Activated CD4-positive, alpha-beta T cell treated with anti-CD3 and anti-CD28 coated beads, Interleukin-2, amount 50 U/mL, for 1 hour (primary cell): ENCODE measurements around the gene ZSWIM5.
A peak's percentile ranks its signal among the peaks of the same experiment; 100 is the strongest.
"Not testable (repeated sequence)": the region's sequence is repeated elsewhere in the genome, so short reads cannot be mapped to it uniquely, and the experiment has no call there.

Source experiments
- DNase-seq: peaks from one replicate; pipeline ENCODE4 v3.0.0-alpha.2; 2020

The ZSWIM5 gene

DNA sequence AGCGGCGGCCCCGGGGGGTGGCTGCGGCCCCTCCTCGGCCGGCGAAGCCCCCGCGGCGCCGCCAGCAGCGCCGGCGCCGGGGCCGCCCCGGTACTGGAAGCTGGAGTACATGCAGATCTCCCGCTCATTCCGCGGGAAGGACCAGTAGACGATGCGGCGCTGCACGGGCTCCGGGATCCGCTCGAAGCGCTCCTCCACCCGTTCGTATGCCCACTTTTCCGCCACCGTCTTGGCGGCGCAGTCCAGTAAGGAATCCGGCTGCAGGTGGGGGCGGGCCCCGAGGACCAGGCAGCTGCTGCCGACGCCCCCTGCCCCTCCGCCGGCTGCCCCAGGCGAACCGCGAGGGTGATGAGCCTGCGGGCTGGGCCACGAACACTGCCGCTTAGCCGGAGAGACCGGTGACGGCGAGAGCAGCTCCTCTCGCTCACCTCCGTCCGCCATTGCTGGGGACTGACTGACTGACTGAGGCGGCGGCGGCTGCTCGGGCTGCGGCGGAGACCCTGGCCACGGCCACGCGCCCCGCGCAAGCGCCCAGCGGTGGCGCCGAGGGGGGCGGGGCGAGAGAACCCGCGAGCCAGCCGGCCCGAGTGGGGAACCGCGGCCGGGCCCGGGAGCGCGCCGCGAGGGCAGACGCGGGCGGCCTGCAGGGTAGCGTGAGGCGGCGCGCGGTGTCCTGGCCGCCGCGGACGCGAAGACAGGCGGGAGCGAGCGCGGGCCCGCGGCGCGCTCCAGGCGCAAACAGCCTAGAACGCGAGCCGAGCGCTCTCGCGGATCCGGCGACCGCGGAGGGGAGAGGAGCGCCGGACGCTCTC is at the start of gene ZSWIM5:
ZSWIM5 (minus strand) TSS at position 696 of the 812 bp plus-strand sequence; CDS start at position 441, 255 bp downstream.
- DNase-seq: peak; percentile 65

DNA sequence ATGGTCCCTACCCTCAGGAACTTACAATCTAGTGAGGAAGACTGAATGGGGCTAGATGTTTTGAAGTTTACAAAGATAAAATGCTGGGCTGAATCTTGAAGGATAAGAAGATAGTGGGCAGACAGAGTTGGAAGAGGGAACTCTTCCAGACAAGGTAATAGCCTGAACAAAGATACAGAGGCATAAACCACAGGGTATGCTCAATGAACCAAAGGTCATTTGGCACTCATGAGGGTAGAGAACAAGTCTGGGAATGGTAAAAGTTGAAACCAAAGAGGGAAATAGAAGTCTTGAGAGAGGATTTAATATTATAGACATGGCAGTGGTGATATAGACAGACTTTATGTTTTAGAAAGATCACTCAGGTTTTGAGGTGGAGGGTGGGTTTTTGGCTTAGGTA is 48.1 kb upstream of the ZSWIM5 start:
- no peak for DNase-seq

DNA sequence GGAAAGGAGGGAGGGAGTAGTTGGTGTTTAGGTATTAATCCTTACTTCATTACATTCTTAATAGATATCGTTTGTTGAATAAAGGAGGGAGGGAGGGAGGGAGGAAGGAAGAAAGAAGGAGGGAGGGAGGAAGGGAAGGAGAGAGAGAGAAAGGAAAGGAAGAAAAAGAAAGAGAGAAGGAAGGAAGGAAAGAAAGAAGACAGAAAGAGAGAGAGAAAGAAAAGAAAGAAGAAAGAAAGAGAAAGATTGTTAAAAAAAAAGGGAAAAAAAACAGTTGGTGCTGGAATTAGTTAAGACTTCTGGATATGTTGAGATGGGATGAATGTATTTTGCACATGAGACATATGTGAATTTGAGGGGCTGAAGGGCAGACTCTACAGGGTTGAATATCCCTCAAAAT is 44.1 kb upstream of the ZSWIM5 start:
- no peak for DNase-seq

DNA sequence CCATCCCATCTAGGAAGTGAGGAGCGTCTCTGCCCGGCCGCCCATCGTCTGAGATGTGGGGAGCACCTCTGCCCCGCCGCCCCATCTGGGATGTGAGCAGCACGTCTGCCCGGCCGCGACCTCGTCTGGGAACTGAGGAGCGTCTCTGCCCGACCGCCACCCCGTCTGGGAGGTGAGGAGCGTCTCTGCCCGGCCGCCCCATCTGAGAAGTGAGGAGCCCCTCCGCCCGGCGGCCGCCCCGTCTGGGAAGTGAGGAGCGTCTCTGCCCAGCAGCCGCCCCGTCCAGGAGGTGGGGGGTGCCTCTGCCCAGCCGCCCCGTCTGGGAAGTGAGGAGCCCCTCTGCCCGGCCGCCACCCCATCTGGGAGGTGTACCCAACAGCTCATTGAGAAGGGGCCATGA is 41.6 kb upstream of the ZSWIM5 start:
- not testable (repeated sequence) for DNase-seq

- no peak for DNase-seq
Measured at GRCh38 chr1:45246760-45247159, 40.4 kb upstream of the ZSWIM5 start.

DNA sequence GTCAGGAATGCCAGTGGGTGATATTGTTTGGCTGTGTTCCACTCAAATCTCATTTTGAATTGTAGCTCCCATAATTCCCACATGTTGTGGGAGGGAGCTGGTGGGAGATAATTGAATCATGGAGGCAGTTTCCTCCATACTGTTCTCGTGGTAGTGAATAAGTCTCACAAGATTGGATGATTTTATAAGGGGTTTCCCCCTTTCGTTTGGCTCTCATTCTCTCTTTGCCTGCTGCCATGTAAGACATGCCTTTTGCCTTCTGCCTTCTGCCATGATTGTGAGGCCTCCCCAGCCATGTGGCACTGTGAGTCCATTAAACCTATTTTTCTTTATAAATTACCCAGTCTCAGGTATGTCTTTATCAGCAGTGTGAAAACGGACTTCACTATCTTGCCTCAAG is 40.0 kb upstream of the ZSWIM5 start:
- DNase-seq: not testable (repeated sequence)

DNA sequence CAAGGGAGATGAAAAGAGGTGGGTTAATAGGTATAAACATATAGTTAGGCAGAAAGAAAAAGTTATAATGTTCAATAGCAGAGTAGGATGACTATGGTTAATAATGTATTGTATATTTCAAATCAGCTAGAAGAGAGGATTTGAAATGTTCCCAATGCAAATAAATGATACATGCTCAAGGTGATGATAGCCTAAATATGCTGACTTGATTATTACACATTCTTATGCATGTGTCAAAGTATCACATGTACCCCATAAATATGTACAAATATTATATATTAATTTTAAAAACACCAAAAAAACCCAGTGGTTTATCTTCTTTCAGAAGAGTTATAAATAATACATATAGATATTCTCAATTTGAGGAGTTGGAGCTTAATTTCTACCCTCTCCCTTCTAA is 38.3 kb upstream of the ZSWIM5 start:
- no peak for DNase-seq

DNA sequence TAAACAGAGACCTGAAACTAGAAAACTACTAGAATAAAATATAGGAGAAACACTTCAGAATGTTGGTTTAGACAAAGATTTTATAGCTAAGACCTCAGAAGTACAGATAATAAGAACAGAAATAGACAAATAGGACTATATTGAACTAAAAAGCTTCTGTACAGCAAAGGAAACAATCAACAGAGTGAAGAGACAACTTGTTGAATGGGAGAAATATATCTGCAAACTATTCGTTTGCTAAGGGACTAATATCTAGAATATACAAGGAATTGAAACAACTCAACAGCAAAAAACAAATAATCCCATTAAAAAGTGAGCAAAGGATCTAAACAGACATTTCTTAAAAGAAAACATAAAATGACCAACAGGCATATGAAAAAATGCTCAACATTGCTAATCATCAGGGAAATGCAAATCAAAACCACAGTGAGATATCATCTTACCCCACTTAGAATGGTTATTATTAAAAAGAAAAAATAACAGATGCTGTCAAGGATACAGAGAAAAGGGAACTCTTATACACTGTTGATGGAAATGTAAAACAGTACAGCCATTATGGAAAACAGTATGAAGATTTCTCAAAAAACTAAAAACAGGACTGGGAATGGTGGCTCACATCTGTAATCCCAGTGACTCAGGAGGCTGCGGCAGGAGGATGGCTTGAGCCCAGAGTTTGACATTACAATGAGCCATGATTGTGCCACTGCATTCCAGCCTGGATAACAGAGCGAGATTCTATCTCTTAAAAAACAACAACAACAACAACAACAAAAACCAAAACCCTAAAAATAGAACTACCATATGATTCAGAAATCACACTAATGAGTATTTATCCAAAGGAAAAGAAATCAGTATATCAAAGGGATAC is 37.3 kb upstream of the ZSWIM5 start:
- no peak for DNase-seq

DNA sequence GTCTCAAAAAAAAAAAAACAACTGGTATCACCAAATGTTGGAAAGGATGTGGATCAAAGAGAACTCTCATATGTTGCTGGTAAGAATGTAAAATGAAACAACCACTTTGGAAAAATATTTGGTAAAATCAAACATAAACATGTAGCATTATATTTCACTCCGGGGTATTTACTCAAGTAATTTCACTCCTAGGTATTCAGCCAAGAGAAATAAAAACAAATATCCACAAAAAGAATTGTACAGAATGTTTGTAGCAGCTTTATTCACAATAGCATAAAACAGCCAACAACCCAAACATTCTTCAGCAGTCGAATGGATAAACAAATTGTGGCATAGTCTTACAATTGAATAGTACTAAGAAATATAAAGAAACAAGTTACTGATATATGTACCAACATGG is 32.4 kb upstream of the ZSWIM5 start:
- DNase-seq: no peak

DNA sequence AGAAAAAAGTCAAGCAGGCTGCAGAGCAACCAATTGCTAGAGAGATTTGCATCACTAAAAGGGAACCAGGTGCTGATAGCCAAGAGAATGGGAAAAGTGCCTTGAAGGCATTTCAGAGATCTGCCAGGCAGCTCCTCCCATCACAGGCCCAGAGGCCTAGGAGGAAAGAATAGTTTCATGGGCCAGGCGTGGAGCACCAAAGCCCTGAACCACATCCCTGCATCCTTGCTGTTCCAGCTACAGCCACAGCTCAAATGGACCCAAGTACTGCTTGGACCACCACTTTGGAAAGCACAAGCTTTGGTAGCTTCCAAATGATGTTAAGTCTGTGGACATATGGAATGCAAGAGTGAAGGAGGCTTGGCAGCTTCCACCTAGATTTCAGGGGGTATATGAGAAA is 29.7 kb upstream of the ZSWIM5 start:
- no peak for DNase-seq

- peak; percentile 17 for DNase-seq
Measured at GRCh38 chr1:45230537-45230936, 24.1 kb upstream of the ZSWIM5 start.

- no peak for DNase-seq
Measured at GRCh38 chr1:45225598-45225997, 19.2 kb upstream of the ZSWIM5 start.

DNA sequence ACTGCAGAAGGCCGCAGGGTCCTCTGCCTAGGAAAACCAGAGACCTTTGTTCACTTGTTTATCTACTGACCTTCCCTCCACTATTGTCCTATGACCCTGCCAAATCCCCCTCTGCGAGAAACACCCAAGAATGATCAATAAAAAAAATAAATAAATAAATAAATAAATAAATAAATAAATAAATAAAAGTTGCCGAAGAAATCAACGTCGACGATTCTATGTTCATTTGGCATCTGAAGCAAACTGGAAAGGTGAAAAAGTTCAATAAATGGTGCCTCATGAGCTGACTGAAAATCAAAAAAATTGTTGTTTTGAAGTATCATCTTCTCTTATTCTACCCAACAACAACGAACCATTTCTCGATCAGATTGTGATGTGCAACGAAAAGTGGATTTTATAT is 17.3 kb upstream of the ZSWIM5 start:
- DNase-seq: not testable (repeated sequence)

DNA sequence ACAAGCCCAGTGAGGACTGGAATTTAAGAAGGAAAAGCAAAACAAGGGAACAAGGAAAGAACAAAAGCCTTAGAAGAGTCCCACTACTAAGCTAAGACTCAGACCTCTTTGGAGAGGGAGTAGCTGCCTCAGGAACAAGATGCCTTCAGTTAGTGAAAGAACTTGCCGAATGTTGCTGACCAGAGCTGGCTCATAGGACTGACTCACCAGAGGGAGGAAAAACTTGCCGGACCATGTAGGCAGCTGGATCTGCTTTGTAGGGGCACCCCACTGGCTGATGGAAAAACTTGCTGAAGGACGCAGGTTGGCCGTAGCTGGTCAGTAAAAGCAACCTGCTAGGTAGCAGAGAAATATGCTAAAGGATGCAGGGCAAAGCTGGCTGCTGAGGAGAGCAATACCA is 15.3 kb upstream of the ZSWIM5 start:
- DNase-seq: no peak

GRCh38 chr1:45216861-45217260 is 10.5 kb upstream of the ZSWIM5 start:
- no peak for DNase-seq

DNA sequence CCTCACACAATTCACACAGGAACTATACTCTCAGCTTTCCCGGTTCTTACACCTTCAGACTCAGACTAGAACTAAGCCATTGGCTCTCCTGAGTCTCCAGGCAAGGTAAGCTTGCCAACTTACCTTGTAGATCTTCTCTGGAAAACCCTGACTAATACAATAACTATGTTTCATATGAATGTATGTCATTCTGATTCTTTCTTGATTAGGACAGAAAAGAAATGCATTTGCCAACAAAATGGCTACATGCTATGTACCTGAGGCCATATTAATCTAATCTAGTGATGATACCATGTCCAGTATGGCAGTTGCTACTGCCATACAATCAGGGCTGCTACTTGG is 9.8 kb upstream of the ZSWIM5 start:
- no peak for DNase-seq

- DNase-seq: no peak
Measured at GRCh38 chr1:45215485-45216199, 9.2 kb upstream of the ZSWIM5 start.

- no peak for DNase-seq
Measured at GRCh38 chr1:45213892-45214291, 7.5 kb upstream of the ZSWIM5 start.

- DNase-seq: no peak
Measured at GRCh38 chr1:45211076-45211475, 4.7 kb upstream of the ZSWIM5 start.

DNA sequence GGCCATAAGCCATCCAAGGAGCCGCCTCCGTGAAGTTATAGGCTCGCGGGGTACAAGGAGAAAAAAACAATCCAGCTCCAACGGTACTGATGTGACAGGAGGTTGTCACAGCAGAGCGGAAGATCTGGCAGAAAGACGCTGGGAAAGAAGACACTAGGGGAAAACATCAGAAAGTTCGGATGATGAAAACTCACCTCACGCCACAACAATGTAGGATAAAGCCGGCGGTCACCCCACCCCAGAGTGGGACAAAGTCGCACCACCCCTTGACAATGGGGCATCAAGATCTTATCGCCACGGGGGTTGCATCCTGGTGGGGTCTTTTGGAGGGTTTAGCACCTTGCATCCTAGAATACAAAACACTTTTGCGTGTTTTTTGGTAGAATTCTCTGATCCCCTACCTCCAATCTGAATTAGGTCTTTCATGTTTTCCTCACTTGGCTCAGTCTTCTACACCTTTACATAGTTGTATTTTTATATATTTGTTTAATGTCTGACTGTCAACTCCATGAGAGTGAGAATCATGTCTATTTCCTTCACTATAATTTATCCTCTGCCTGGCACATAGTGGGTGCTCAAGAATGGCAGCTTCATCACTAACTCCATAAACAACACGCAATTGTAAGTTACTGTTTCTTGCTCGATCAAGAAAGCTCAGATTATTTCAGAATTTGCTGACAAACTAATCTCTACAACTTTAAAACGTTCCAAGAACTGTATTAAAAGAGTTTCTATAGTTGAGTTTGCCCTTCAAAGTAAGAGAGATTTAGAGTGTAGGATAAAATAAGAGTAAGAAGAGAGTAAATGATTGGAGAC is 611 bp upstream of the ZSWIM5 start:
- no peak for DNase-seq

- DNase-seq: peak; percentile 1
Measured at GRCh38 chr1:45205011-45205909, 1.1 kb downstream of the ZSWIM5 start.
